GM19351 (cell line): ENCODE measurements around the gene VDAC1.

Experiments used
- ATAC-seq: cut with Tn5 transposase; IDR thresholded peaks from one replicate; pipeline ENCODE4 v1.9.1; 2021; ENCODE audit warnings: mild to moderate bottlenecking, moderate library complexity; ENCODE audit not compliant: unreplicated experiment

VDAC1 gene

DNA sequence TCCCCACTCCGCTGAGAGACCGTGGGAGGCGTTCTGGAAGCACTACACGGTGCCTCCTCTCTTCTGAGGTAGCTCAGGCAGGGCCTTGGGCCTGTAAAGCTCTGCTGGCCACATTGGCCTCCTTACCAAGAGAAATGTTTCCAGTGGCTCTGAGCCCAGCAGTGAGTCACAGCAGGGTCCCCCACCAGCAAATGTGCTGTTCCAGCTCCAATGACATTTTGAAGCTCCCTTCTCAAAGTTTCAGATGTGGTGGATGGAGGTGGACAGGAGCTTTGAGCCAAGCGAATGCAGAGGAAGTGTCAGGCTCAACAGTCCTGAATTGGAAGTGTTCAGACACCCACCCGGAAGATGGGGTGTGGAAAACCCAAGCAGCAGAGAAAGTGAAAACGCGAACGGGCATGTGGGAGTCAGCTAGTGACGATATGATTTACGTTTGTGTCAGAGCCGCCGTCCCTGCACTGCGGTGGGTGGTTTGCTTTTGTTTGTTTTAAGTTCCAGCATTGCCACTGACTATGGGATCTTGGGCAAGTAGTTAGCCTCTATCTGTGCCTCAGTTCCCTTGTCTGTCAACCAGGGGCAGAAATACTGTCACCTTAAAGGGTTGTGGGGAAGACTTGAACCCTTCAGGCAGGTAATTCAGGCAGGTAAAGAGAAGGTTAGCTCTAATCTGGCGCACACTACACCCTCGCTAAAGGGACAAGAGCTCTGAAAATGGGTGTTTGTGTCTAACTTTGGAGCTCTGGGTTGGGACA lies 74.5 kb downstream of the VDAC1 start:
- ATAC-seq = peak; percentile 57

GRCh38 chr5:133928587-133929393 lies 76.0 kb downstream of the VDAC1 start:
- ATAC-seq = peak; percentile 37

GRCh38 chr5:133927300-133928180 lies 77.2 kb downstream of the VDAC1 start:
- no peak for ATAC-seq

DNA sequence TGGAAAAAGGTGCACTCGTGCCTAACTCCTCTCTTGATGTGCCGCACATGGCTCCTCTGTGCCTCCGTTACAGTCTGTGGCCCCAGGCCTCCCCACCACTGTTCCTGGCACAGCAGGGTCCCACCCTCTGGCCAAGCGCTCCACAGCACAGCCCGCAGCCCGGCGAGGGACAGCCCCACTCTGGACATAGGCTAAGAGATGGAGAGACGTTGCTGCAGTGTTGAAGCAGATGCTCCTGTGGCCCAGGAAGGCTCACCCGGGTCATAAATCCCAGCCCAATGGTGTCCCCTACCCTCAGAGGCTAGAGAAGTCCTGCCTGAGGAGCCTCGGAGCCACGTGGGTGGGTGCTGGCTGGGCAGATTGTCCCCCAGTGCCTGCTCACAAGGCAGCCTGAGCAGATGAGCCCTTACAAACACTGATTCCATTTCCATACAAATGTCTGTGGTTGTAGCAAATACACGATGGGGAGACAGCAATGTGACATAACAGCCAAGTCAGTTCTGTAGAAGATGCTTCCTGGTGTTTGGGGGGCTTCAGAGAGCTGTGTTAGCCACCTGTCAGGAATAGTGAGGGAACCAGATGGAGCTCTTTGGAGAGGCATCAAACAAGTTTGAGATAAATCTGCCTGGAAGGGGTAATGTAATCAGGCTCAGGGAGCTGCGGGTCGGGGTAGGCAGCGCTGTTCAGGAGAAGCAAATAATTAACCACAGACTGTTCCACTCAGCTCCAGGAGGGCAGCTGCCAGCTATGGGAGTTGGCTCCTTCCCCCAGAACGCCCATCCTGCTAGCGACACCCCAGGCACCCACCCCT lies 78.1 kb downstream of the VDAC1 start:
- ATAC-seq = no peak

GRCh38 chr5:133925866-133926488 lies 78.8 kb downstream of the VDAC1 start:
- no peak for ATAC-seq

- ATAC-seq = no peak
Measured at GRCh38 chr5:133925269-133925668, 79.5 kb downstream of the VDAC1 start.

GRCh38 chr5:133924221-133924920 lies 80.4 kb downstream of the VDAC1 start:
- ATAC-seq = no peak

- no peak for ATAC-seq
Measured at GRCh38 chr5:133921979-133922378, 82.8 kb downstream of the VDAC1 start.
